ENCODE data around the gene FAM20C.

FAM20C gene

DNA sequence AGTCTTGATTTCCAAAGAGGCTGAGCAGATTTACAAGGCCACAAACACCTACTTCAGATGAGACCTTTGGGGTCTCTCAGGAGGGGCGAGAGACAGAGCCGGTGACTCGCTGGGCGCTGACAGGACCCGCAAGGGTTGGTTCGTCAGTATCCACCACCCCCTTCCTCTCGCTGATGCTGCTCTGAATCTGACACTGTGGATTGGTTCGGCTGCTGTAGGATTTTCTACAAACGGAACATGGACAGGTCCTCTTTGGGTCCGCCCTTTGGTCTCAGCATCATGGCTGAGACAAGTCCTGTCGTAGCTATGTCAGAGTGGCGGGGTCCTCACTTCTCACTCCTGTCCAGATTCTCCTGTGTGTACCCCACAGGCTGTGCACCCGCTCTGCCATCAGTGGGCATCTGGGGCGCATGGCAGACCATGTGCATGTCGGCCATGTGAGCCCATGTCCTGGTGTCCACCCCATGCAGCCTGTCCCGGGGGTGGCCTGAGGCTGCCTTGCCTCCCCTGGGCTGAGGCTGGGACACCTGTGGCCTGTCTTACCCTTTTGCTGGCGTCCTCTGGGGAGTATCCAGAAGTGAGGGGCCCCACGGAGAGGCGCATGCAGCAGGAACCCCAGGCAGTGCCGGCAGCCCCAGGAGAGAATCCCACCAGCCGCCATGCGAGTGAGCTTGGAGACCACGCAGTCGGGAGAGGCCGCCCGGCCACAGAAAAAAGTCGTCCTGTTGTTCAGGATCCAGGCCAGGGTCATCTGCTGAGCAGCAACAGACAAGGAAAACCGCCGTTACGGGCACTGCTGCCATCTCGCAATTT, 21.6 kb upstream of the FAM20C start:
- peaks cover 15% of the 10 kb centered on the region for H3K27me3 ChIP-seq (ENCODE audit: control insufficient read depth, insufficient read depth, low read length)
- H3K4me3 ChIP-seq (ENCODE audit: low read length), result no peak overlapping the region
- H3K9me3 ChIP-seq (ENCODE audit: control insufficient read depth, low read length), result no peaks in the 10 kb centered on the region
- H3K9ac ChIP-seq (ENCODE audit: low read length), result no peak overlapping the region
- H3K4me1 ChIP-seq (ENCODE audit: control insufficient read depth, insufficient read depth, low read length), result peaks cover 8% of the 10 kb centered on the region
- no peaks in the 10 kb centered on the region for H3K36me3 ChIP-seq (ENCODE audit: control insufficient read depth, insufficient read depth, low read length)

DNA sequence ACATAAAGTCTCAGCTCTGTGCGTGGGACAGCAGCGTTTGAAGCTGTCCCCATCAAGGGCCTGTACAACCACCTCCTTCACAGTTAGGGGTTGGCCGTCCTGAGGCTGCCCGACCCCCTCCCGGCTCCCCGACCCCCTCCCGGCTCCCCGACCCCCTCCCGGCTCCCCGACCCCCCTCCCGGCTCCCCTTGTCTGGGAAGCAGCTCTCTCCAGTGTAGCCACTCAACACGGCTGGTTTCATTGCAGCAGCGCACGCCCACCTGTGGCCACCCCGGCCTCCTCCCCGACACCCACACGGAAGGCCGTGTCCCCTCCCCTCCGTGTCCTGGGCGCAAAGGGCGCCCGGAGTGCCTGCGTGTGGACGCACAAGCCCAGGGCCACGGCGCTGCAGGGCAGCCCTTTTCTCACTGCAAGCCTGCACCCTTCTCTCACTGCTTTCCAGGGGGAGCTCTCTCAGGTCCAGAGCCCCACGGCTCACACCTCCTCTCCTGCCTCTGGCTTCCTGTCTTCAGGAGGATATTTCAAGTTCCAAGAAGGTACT, 20.9 kb upstream of the FAM20C start:
- Histone ChIP-seq H3K27me3 (ENCODE audit: control insufficient read depth, insufficient read depth, low read length) (peaks cover 15% of the 10 kb centered on the region), H3K4me1 (ENCODE audit: control insufficient read depth, insufficient read depth, low read length) (peaks cover 4% of the 10 kb centered on the region), H3K4me3 (ENCODE audit: low read length) (no peak overlapping the region), H3K9ac (ENCODE audit: low read length) (no peak overlapping the region), H3K9me3 (ENCODE audit: control insufficient read depth, low read length) (no peaks in the 10 kb centered on the region), H3K36me3 (ENCODE audit: control insufficient read depth, insufficient read depth, low read length) (no peaks in the 10 kb centered on the region)

DNA sequence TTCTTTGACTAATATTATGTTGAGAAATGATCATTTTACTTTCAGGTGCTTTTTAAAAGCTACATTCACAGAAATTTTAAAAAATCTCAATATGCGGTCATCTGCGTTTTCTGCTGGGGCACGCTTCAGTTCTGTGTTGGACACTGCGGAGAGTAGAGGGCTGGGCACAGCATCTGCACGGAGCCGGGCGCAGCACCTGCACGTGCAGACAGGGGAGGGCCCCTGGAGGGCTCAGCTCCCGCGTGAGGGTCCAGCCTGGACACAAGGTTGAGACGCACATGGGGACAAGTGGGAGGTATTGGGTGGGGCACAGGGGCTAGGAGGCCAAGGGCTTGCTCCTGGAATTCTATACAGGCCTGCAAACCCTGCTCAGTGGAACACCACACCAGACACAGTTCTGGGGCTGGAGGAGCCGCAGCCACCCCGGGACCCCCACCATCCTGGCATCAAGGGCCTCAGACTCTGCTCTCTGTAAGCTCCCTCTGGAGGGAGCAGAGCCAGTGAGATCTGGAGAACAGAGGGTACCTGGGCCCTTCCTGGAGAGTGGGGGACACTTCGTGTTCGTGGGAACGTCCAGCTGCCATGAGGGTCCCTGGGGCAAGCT, 20.4 kb upstream of the FAM20C start:
- H3K9ac ChIP-seq (ENCODE audit: low read length), result no peak overlapping the region
- H3K4me1 ChIP-seq (ENCODE audit: control insufficient read depth, insufficient read depth, low read length), result no peaks in the 10 kb centered on the region
- H3K9me3 ChIP-seq (ENCODE audit: control insufficient read depth, low read length), result no peaks in the 10 kb centered on the region
- peaks cover 14% of the 10 kb centered on the region for H3K27me3 ChIP-seq (ENCODE audit: control insufficient read depth, insufficient read depth, low read length)
- H3K36me3 ChIP-seq (ENCODE audit: control insufficient read depth, insufficient read depth, low read length), result no peaks in the 10 kb centered on the region
- H3K4me3 ChIP-seq (ENCODE audit: low read length), result no peak overlapping the region

DNA sequence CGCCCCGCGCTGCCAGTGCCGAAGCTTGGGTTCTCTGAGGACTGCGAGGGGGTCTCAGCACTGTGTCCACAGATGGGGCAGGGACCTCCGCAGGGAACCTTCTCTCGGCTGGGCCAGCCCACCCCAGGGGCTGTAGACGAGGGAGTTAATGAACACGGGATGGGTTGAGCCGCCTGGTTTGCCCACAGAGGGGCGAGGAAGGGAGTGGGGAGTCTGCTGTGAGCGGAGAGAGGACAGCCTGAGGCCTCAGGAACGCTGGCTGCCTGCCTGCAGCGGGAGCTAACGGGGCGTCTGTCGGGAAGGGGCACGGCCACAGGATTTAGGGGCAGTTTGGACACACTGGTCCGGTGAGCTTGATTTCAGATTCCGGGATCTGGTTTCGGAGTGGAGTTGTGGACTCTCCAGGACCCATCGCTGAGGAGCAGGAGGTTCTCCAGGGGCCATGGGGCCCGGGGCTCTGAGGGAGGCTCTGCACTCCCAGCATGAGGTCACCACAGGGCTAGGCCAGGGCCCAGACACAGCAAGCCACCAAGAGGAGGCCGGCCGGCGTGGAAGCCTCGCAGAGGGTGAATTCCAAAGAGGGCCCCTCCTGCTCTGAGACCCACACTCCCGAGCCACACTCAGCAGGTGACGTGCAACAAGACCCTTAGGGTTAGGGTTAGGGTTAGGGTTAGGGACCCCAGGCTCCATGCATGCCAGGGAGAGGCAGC, 19.0 kb upstream of the FAM20C start:
- no peaks in the 10 kb centered on the region for H3K4me1 ChIP-seq (ENCODE audit: control insufficient read depth, insufficient read depth, low read length)
- no peak overlapping the region for H3K9ac ChIP-seq (ENCODE audit: low read length)
- H3K4me3 ChIP-seq (ENCODE audit: low read length), result no peak overlapping the region
- H3K36me3 ChIP-seq (ENCODE audit: control insufficient read depth, insufficient read depth, low read length), result no peaks in the 10 kb centered on the region
- no peaks in the 10 kb centered on the region for H3K9me3 ChIP-seq (ENCODE audit: control insufficient read depth, low read length)
- peaks cover 2% of the 10 kb centered on the region for H3K27me3 ChIP-seq (ENCODE audit: control insufficient read depth, insufficient read depth, low read length)

DNA sequence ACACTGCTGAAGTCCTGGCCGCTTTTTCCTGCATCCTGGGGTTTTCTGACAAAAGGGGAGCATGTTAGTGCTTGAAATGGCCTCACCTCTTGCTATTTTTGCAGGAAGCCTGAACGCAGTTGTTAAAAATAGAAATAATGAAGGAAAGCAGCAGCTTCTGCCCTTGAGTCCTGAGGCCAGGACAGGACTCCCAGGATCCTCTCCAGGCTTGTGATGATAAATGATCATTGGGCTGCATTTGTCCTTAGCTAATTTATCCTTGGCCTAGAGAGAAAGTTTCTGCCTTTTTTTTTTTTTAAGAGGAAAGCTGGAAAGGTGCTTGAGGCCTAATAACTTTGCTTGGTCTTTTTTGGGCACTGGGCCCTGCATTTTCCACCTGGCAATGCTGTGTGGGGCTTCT, 17.7 kb upstream of the FAM20C start:
- no peak overlapping the region for H3K9ac ChIP-seq (ENCODE audit: low read length)
- no peaks in the 10 kb centered on the region for H3K4me1 ChIP-seq (ENCODE audit: control insufficient read depth, insufficient read depth, low read length)
- no peaks in the 10 kb centered on the region for H3K27me3 ChIP-seq (ENCODE audit: control insufficient read depth, insufficient read depth, low read length)
- no peaks in the 10 kb centered on the region for H3K36me3 ChIP-seq (ENCODE audit: control insufficient read depth, insufficient read depth, low read length)
- H3K9me3 ChIP-seq (ENCODE audit: control insufficient read depth, low read length), result no peaks in the 10 kb centered on the region
- H3K4me3 ChIP-seq (ENCODE audit: low read length), result no peak overlapping the region

DNA sequence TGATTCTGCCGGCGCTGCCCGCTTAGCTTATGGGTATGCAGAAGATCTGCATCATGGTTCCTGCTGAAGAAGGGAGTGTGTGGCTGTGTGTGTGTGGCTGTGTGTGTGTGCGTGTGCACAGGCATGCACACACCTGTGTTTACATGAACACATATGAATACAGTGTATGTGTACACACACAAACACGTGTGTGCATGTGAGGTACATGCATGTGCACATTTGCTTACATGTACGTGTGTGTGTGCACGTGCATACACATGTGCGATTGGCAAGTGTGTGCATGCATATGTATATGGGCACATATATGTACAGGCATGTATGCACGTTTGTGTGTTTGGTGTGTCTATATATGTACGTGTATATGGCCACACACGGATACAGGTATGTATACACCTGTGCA, 16.4 kb upstream of the FAM20C start:
- Histone ChIP-seq H3K36me3 (ENCODE audit: control insufficient read depth, insufficient read depth, low read length) (no peaks in the 10 kb centered on the region), H3K4me3 (ENCODE audit: low read length) (no peak overlapping the region), H3K9me3 (ENCODE audit: control insufficient read depth, low read length) (no peaks in the 10 kb centered on the region), H3K9ac (ENCODE audit: low read length) (no peak overlapping the region), H3K4me1 (ENCODE audit: control insufficient read depth, insufficient read depth, low read length) (no peaks in the 10 kb centered on the region), H3K27me3 (ENCODE audit: control insufficient read depth, insufficient read depth, low read length) (no peaks in the 10 kb centered on the region)

DNA sequence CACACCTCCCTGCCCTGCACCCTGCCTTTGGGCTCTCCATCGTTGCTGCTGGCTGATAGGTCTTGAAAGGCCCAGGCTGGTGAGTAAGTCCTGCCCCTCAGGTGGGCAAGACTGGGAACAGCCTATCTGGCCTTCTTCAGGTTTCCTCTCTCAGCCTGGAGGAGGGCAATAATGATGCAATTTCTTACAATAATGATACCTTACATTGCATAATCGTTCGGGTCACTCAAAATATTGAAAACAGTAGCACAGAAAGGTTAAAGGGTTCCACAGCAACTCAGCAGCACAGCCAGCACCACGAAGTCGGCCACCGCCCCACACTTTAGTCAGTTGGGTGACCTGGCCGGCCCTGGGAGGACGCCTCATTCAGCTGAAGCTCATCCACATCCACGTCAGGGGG, 16.0 kb upstream of the FAM20C start:
- Histone ChIP-seq H3K4me1 (ENCODE audit: control insufficient read depth, insufficient read depth, low read length) (no peaks in the 10 kb centered on the region), H3K4me3 (ENCODE audit: low read length) (no peak overlapping the region), H3K9ac (ENCODE audit: low read length) (no peak overlapping the region), H3K27me3 (ENCODE audit: control insufficient read depth, insufficient read depth, low read length) (no peaks in the 10 kb centered on the region), H3K9me3 (ENCODE audit: control insufficient read depth, low read length) (no peaks in the 10 kb centered on the region), H3K36me3 (ENCODE audit: control insufficient read depth, insufficient read depth, low read length) (no peaks in the 10 kb centered on the region)

DNA sequence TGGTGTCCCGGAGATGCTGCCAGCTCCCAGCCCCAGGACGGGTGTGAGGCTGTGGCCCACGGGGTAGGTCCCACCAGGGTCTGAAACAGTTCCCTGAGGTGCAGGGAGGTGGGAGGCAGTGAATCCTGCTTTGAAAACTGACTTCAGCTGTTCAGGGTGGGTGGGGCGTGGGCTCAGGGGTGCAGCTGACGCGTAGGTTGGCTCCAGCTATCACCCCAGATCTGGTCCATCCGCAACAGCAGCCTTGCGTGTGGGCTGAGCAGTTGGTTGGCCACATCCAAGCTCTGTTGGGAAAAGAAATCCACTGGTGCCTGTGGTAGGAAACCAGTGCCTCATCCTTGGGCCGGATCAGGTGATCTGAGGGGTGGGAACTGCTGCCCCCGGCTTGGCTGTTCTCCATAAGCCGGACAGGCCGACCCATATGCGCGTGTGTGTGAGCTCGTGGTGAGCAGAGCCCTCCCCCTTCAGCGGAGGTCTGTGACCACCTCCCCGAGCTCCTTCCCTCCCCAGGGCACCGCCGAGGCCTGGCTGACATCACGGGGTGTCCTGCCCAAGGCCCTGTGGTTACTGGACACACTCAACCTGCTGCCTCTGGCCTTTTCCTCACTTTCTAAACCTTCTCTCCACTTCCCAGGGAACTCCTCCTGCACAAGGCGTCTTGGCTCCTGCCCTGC, 15.4 kb upstream of the FAM20C start:
- H3K4me1 ChIP-seq (ENCODE audit: control insufficient read depth, insufficient read depth, low read length), result no peaks in the 10 kb centered on the region
- H3K36me3 ChIP-seq (ENCODE audit: control insufficient read depth, insufficient read depth, low read length), result no peaks in the 10 kb centered on the region
- no peaks in the 10 kb centered on the region for H3K27me3 ChIP-seq (ENCODE audit: control insufficient read depth, insufficient read depth, low read length)
- no peak overlapping the region for H3K4me3 ChIP-seq (ENCODE audit: low read length)
- no peak overlapping the region for H3K9ac ChIP-seq (ENCODE audit: low read length)
- no peaks in the 10 kb centered on the region for H3K9me3 ChIP-seq (ENCODE audit: control insufficient read depth, low read length)

DNA sequence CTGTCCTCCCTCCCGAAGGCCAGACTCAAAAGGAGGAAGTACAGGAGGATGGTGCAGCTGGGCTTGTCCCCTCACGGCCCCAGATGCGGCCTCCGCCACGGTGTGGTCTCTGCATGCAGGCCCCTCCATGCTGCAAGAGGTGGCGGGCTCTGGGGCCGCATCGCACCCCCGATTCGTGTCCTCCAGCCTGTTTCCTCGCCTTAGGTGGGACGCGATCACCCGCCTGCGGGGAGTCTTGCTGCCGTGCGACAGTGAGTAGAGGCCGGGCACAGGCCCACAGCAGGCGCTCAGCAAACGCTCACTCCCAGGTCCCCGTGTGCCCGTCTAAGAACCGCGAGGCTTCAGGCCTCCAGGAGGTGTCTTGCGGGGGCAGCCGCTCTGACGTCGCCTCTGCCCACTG, 13.9 kb upstream of the FAM20C start:
- Histone ChIP-seq H3K4me1 (ENCODE audit: control insufficient read depth, insufficient read depth, low read length) (no peaks in the 10 kb centered on the region), H3K9me3 (ENCODE audit: control insufficient read depth, low read length) (no peaks in the 10 kb centered on the region), H3K36me3 (ENCODE audit: control insufficient read depth, insufficient read depth, low read length) (no peaks in the 10 kb centered on the region), H3K27me3 (ENCODE audit: control insufficient read depth, insufficient read depth, low read length) (no peaks in the 10 kb centered on the region), H3K4me3 (ENCODE audit: low read length) (no peak overlapping the region), H3K9ac (ENCODE audit: low read length) (no peak overlapping the region)

DNA sequence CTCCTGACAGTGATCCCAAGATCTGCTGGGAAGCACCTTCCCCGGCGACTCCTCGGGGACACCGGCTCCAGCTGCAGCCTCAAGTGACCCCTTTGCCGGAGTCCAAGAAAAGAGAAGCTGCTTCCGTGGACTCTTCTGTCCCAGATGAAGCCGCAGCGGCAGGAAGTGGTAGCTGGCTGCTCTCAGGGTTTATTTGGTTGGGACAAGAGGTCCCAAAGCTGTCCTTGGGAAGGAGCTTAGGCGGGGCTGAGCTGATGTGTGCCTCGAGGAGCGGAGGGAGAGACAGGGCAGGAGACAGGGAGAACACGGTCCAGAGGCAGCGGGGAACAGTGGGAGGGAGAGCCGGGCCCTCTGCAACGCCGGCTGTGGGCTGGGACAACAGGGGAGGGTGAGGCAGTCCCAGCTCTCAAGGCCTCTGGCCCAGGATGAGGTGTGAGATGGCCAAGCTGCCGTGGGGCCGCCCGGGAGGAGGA, 13.1 kb upstream of the FAM20C start:
- Histone ChIP-seq H3K9ac (ENCODE audit: low read length) (no peak overlapping the region), H3K4me1 (ENCODE audit: control insufficient read depth, insufficient read depth, low read length) (no peaks in the 10 kb centered on the region), H3K4me3 (ENCODE audit: low read length) (no peak overlapping the region), H3K36me3 (ENCODE audit: control insufficient read depth, insufficient read depth, low read length) (no peaks in the 10 kb centered on the region), H3K9me3 (ENCODE audit: control insufficient read depth, low read length) (no peaks in the 10 kb centered on the region), H3K27me3 (ENCODE audit: control insufficient read depth, insufficient read depth, low read length) (no peaks in the 10 kb centered on the region)

DNA sequence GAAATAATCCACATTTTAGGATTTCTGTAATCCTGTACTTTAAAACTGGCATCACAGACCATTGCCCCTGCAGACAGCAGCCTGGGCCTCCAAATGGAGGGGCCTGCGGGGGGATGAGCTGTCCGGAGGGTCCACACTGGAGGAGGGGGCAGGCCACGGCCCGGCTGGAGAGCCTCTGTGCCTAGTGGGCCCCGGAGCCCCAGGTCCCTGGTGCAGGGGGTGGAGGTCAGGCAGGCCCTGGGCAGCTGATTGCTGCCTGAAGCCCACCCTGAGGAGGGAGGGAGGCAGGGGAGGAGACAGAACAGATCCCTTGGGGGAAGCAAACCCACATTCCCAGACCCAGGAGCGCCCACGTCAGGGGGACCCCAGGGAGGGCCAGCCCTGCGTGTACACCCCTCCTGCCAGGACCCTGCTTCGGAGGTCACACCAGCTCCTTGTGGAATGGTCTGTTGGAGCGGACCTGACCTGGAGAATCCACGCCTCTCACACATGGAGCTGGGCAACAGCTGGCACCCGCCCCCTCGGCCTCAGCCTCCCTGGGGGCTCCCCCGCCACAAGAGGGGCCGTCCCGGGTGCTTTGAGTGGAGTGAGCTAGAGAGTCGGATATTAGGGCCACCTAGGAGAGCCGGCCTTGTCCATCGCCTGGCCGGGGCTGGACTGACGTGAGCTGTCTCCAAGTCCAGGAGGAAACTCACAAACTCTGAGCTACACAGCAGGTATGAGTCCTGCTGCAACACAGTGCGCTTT, 12.2 kb upstream of the FAM20C start:
- no peaks in the 10 kb centered on the region for H3K36me3 ChIP-seq (ENCODE audit: control insufficient read depth, insufficient read depth, low read length)
- H3K9ac ChIP-seq (ENCODE audit: low read length), result no peak overlapping the region
- H3K9me3 ChIP-seq (ENCODE audit: control insufficient read depth, low read length), result no peaks in the 10 kb centered on the region
- no peak overlapping the region for H3K4me3 ChIP-seq (ENCODE audit: low read length)
- no peaks in the 10 kb centered on the region for H3K27me3 ChIP-seq (ENCODE audit: control insufficient read depth, insufficient read depth, low read length)
- H3K4me1 ChIP-seq (ENCODE audit: control insufficient read depth, insufficient read depth, low read length), result no peaks in the 10 kb centered on the region

Measured in mucosa of stomach (tissue), 1 donor.